Progenitor cell of endocrine pancreas (in vitro differentiated cells): ENCODE measurements around the gene LRRC26. TPM values are rescaled to one million over a fixed set of nuclear protein-coding genes. Genes with fewer than 3 reads are reported as not detected.

Experiments
- DNase-seq: peaks from one replicate; pipeline ENCODE4 v3.0.0; 2021; ENCODE audit warnings: low spot score; ENCODE audit not compliant: unreplicated experiment
- H3K27ac Mint-ChIP-seq: 2 replicates; pipeline ENCODE4 v1.8.0; 2021; ENCODE audit warnings: mild to moderate bottlenecking, moderate library complexity, mixed read lengths
- H3K27me3 Mint-ChIP-seq: 2 replicates; pipeline ENCODE4 v1.8.0; 2021; ENCODE audit warnings: mixed read lengths
- H3K36me3 Mint-ChIP-seq: 2 replicates; pipeline ENCODE4 v1.8.0; 2022; ENCODE audit warnings: mixed read lengths; ENCODE audit not compliant: insufficient read depth
- H3K4me1 Mint-ChIP-seq: 2 replicates; pipeline ENCODE4 v1.8.0; 2021; ENCODE audit warnings: low read depth, mixed read lengths
- H3K4me3 Mint-ChIP-seq: 2 replicates; pipeline ENCODE4 v1.8.0; 2021; ENCODE audit warnings: low read depth, mild to moderate bottlenecking, moderate library complexity, mixed read lengths
- H3K9me3 Mint-ChIP-seq: 2 replicates; pipeline ENCODE4 v1.8.0; 2021; ENCODE audit warnings: low read depth, mixed read lengths
- total RNA-seq: library from RNA; stranded (reverse); gene quantifications from 2 replicates; pipeline ENCODE4 v1.2.1, GENCODE V29; 2021
- TF ChIP-seq, protein P1 (sequence below): fragments of 200-600 bp; sonication (generic); IDR thresholded peaks from one replicate; pipeline ENCODE4 v1.5.0; 2021; ENCODE audit warnings: antibody characterized with exemption, mild to moderate bottlenecking; ENCODE audit not compliant: unreplicated experiment

Gene LRRC26
- total RNA-seq, 1 donor from 2014 or later, result 0.89 TPM

DNA sequence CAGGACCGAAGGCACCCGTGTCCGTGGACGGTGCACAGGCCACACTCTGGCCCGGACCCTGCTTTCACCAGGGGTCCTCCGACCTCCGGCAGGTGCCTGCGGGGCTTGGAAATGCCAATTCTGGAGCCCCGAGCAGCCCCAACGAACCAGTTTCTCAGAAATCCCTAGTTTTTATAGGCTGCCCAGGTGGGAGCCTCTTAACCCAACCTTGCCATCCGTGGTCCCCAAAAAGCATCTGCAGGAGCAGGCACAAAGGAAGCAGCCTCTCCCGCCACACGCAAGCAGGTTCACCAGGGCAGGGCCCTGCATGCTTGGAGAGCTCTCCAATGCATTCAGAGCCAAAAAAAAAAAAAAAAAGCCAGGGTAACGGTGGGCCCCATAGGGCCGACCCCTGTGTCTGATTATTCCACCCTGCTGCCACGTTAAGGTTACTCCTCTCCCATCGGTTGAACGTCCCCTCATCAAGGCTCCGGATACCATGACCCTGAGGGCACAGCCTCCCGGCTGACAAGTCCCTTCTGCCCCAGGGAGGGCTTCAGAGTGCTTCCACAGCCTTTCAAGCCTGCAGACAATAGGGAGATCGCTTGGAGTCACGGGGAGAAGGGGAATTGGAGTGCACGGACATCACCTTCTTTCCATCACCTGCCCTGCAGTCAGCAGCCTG lies 31.5 kb upstream of the LRRC26 start:
- no peak for DNase-seq
- TF ChIP-seq, protein P1, sequence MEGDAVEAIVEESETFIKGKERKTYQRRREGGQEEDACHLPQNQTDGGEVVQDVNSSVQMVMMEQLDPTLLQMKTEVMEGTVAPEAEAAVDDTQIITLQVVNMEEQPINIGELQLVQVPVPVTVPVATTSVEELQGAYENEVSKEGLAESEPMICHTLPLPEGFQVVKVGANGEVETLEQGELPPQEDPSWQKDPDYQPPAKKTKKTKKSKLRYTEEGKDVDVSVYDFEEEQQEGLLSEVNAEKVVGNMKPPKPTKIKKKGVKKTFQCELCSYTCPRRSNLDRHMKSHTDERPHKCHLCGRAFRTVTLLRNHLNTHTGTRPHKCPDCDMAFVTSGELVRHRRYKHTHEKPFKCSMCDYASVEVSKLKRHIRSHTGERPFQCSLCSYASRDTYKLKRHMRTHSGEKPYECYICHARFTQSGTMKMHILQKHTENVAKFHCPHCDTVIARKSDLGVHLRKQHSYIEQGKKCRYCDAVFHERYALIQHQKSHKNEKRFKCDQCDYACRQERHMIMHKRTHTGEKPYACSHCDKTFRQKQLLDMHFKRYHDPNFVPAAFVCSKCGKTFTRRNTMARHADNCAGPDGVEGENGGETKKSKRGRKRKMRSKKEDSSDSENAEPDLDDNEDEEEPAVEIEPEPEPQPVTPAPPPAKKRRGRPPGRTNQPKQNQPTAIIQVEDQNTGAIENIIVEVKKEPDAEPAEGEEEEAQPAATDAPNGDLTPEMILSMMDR, result no peak
- Mint-ChIP-seq H3K4me3 (peak overlapping the region; percentile 77), H3K4me1 (peaks cover 31% of the 10 kb centered on the region), H3K27me3 (no peaks in the 10 kb centered on the region), H3K36me3 (no peaks in the 10 kb centered on the region), H3K27ac (peak overlapping the region; percentile 85), H3K9me3 (no peaks in the 10 kb centered on the region)

DNA sequence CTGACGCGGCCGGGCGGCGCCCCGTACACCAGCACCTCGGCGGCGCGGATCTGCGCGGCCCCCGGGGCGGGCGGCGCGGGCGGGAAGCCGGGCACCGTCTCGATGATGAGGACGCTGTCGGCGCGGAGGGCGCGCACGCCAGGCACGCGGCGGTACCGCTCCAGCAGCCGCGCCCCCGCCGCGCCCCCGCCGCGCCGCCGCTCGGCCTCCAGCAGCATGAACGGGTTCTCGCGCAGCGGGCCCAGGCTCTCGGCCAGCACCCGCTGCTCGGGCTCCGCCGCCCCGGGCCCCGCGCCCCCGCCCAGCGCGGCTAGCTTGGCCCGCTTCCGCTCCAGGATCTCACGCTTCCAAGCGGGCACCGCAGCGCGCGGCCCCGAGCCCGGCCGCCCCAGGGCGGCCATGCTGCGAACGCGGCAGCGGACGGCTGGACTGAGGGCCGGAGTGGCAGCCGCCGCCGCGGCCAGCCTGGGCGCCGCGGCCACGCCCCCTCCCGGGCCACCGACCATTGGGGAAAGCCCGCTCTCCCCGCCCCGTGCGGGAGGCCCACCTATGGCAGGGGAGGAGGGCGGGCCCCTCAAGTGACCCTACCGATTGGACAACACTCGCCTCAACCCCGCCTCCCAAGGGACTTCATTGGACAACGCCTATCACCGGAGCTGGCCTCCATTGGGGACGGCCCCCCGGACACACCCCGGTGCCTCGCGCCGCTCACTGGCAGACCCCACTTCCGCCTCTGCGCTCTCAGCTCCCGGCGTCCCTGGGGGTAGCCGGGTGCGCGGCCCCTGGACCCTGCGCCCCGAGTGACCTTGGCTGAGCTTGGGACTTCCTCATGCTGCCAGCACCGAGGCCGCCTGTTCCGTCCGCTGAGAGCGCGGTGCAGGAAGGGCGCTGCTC lies 30.7 kb upstream of the LRRC26 start, which contains the start of gene TPRN:
TPRN (minus strand) TSS at position 431 of the 894 bp plus-strand sequence; CDS start at position 401, 30 bp downstream.
- H3K4me3 Mint-ChIP-seq, result peak within 1 kb of the TSS; percentile 82
- no peaks in the 10 kb centered on the region for H3K9me3 Mint-ChIP-seq

DNA sequence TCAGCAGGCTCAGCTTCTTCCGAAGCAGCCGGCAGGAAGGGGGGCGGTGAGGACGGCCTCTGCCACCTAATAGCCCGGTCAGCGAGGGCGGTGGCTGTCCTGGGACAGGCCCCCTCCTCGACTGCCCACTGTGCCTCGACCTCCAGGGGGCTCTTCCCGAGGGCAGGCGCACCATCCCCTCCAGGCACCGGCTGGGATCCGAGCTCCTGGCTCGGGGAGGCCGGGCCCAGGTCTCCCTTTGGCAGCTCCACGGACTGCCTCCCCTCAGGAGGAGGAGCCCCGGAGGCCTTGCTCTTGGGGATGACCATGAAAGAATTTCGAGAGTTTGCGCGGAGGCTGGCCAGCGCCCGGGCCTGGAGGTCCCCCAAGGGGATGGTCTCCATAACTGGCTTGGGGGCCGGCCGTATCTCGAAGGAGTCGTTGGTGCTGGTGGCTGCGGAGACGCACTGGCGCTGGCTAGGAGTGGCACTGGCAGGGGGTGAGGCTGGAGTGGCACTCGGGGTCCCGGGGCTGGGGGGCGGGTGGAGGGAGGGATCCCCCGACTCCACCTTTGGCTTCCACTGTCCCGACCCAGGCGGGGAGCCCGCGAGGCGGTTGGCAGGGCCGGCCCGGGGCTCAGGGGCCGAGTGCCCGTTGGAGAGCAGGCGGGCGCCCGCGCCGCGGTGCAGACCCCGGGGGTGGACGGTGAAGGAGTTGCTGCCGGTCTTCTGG lies 29.7 kb upstream of the LRRC26 start:
- H3K4me1 Mint-ChIP-seq, result peaks cover 26% of the 10 kb centered on the region
- no peaks in the 10 kb centered on the region for H3K36me3 Mint-ChIP-seq
- no peak for DNase-seq
- no peaks in the 10 kb centered on the region for H3K27me3 Mint-ChIP-seq
- no peaks in the 10 kb centered on the region for H3K9me3 Mint-ChIP-seq
- TF ChIP-seq, protein P1, result no peak
- H3K4me3 Mint-ChIP-seq, result peak overlapping the region; percentile 82
- no peak overlapping the region for H3K27ac Mint-ChIP-seq

More for the DNA sequence above, 30.7 kb upstream of the LRRC26 start, which contains the start of gene TPRN:
- H3K27me3 Mint-ChIP-seq, result no peaks in the 10 kb centered on the region
- H3K4me1 Mint-ChIP-seq, result peaks cover 26% of the 10 kb centered on the region
- peak; percentile 98 for DNase-seq
- TF ChIP-seq, protein P1, result no peak
- no peaks in the 10 kb centered on the region for H3K36me3 Mint-ChIP-seq
- H3K27ac Mint-ChIP-seq, result peak within 1 kb of the TSS; percentile 85

DNA sequence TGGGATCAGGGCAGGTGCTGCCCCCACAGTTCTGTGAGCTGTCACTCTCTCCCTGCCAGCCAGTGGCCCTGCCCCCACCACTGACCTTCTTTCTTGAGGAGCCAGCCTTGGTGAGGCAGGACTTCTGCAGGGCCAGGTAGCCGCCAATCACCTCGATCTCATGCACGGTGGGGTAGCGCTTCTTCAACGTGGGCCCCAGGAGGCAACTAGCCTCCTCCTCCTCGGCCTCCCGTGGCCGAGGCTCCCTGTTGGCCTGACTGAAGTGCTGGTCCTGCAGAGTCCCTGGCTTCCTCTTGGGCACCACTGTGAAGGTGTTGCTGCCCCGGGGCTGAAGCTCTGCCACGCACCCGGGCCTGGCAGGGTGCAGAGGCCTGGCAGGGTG lies 29.0 kb upstream of the LRRC26 start:
- H3K4me1 Mint-ChIP-seq, result peaks cover 21% of the 10 kb centered on the region
- no peak for DNase-seq
- TF ChIP-seq, protein P1, result no peak
- no peak overlapping the region for H3K4me3 Mint-ChIP-seq
- H3K36me3 Mint-ChIP-seq, result no peaks in the 10 kb centered on the region
- no peaks in the 10 kb centered on the region for H3K27me3 Mint-ChIP-seq
- no peaks in the 10 kb centered on the region for H3K9me3 Mint-ChIP-seq
- no peak overlapping the region for H3K27ac Mint-ChIP-seq
